ENCODE data around the gene SBF2.
"Not testable (repeated sequence)": the region's sequence is repeated elsewhere in the genome, so short reads cannot be mapped to it uniquely, and the experiment has no call there.

The SBF2 gene

DNA sequence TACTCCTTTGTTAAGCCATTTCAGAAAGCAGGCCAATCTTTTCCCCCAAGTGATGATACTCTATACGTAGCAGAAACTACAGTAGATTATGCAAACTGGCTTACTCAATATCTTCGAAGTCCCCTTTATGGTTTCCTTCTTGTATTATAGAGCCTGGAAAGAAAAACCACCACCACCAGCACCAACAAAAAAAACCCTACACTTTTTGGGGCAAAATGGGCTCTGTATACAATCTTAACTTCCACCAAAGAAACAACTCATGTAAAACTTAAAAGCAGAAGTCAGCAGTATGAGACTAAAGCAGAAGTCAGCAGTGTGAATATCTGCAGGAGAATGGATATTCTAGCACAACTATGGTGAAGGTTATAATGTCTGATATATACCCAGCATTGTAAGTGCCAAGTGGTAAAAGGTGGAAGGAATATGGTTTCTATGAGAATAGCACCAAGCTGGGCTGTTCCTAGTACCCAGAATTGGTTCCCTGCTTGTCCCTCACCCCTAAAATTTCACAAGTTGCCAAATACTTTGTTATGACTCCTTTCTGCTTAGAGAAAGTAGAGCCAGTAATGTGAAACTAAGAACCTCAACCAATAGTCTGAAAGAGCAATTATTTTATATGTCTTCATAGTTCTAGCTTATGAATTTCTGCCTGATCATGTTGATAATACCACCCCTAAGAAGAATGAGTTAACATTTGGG lies 252.1 kb downstream of the SBF2 start:
- peak overlapping the region; percentile 84 for H3K27ac ChIP-seq (replicated peaks)
- H3K4me3 ChIP-seq (replicated peaks; ENCODE audit: insufficient read depth, low read length), result no peak overlapping the region
- DNase-seq (ENCODE audit: low read depth in 1 of 2, low spot score in 1 of 2), result peak; percentile 17 to 65
- no peaks in the 10 kb centered on the region for H3K27me3 ChIP-seq (ENCODE audit: insufficient read depth, poor library complexity, severe bottlenecking)
- TF ChIP-seq POLR2AphosphoS5 (IDR thresholded peaks at IDR 0.05; ENCODE audit: low read depth) (no peak), SPI1 (IDR thresholded peaks at IDR 0.05; ENCODE audit: borderline replicate concordance, low read depth) (peak; percentile 98)

DNA sequence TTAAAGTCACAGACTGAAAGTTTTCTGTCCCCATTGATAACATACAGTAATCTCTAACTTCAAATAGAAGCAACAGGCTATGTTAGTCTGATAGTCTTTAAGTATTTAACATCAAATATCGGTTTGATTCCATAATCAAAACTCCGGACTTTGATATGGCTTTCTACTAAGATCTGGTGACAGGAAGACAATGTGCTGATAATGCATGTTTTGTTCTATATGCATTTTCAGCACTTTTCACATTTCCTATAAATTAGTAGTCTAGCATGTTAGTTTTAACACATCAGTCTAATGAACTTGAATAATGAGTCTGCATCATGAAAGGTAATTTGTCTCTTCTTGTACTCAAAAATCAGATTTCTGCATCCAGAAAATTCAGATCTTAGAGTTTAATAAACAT lies 252.7 kb downstream of the SBF2 start:
- no peaks in the 10 kb centered on the region for H3K27me3 ChIP-seq (ENCODE audit: insufficient read depth, poor library complexity, severe bottlenecking)
- TF ChIP-seq, protein P1, sequence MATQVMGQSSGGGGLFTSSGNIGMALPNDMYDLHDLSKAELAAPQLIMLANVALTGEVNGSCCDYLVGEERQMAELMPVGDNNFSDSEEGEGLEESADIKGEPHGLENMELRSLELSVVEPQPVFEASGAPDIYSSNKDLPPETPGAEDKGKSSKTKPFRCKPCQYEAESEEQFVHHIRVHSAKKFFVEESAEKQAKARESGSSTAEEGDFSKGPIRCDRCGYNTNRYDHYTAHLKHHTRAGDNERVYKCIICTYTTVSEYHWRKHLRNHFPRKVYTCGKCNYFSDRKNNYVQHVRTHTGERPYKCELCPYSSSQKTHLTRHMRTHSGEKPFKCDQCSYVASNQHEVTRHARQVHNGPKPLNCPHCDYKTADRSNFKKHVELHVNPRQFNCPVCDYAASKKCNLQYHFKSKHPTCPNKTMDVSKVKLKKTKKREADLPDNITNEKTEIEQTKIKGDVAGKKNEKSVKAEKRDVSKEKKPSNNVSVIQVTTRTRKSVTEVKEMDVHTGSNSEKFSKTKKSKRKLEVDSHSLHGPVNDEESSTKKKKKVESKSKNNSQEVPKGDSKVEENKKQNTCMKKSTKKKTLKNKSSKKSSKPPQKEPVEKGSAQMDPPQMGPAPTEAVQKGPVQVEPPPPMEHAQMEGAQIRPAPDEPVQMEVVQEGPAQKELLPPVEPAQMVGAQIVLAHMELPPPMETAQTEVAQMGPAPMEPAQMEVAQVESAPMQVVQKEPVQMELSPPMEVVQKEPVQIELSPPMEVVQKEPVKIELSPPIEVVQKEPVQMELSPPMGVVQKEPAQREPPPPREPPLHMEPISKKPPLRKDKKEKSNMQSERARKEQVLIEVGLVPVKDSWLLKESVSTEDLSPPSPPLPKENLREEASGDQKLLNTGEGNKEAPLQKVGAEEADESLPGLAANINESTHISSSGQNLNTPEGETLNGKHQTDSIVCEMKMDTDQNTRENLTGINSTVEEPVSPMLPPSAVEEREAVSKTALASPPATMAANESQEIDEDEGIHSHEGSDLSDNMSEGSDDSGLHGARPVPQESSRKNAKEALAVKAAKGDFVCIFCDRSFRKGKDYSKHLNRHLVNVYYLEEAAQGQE (IDR thresholded peaks at IDR 0.05; ENCODE audit: insufficient replicate concordance, low read depth), result no peak
- TF ChIP-seq POLR2AphosphoS5 (IDR thresholded peaks at IDR 0.05; ENCODE audit: low read depth) (no peak), CTCF (IDR thresholded peaks at IDR 0.05; ENCODE audit: insufficient read depth, low read length) (no peak)

DNA sequence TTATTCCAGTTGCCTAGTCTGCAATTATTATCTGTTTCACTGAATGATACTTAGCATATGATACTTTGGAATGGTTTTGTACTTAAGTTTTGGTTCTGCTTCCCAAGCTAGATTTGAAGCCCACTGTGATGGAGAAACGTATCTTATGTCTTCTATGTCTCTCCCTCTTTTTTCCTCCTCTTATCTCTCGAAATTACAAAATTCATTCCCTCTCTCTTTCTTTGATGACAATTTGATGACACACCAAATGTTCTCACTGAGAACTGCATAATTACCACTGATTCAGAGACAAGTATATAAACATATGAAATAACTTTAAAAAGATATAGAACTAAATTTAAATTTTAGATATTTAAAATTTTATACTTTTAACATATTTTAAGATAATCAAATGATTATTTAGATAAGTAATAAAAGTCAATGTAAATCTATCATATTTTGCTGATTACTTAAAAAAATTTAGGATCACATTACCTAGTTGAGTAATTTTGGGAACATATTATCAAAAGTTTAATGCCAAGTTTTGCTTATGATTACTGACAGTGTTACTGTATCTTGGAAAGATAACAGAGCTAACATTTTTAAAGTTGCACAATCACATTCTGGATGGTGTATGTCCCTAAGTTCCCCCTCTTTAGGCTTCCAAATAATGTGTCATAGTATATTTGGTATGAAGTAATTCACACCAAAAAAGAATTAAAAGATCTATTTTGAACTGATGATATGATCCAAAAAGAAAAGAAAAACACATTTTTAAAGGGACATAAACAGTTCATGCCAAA lies 255.3 kb downstream of the SBF2 start:
- H3K27me3 ChIP-seq (ENCODE audit: insufficient read depth, poor library complexity, severe bottlenecking), result no peaks in the 10 kb centered on the region
- TF ChIP-seq GABPA (IDR thresholded peaks at IDR 0.05; ENCODE audit: low read depth) (no peak), POLR2AphosphoS5 (IDR thresholded peaks at IDR 0.05; ENCODE audit: low read depth) (no peak), SPI1 (IDR thresholded peaks at IDR 0.05; ENCODE audit: borderline replicate concordance, low read depth) (no peak), CTCF (IDR thresholded peaks at IDR 0.05; ENCODE audit: insufficient read depth, low read length) (no peak)
- TF ChIP-seq, protein P1 (IDR thresholded peaks at IDR 0.05; ENCODE audit: insufficient replicate concordance, low read depth), result no peak
- H3K4me3 ChIP-seq (replicated peaks; ENCODE audit: insufficient read depth, low read length), result no peak overlapping the region
- no peak overlapping the region for H3K27ac ChIP-seq (replicated peaks)
- DNase-seq (ENCODE audit: low read depth in 1 of 2, low spot score in 1 of 2), result peak in 1 of 2 experiments; percentile 30

More for the DNA sequence above, 252.7 kb downstream of the SBF2 start:
- Histone ChIP-seq H3K4me3 (replicated peaks; ENCODE audit: insufficient read depth, low read length) (no peak overlapping the region), H3K27ac (replicated peaks) (peak overlapping the region; percentile 84)
- DNase-seq (ENCODE audit: low read depth in 1 of 2, low spot score in 1 of 2), result no peak

DNA sequence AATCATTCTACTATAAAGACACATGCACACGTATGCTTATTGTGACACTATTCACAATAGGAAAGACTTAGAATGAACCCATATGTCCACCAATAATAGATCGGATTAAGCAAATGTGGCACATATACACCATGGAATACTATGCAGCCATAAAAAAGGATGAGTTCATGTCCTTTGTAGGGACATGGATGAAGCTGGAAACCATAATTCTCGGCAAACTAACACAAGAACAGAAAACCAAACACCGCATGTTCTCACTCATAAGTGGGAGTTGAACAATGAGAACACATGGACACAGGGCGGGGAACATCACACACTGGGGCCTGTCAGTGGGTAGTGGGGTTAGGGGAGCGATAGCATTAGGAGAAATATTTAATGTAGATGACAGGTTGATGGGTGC lies 258.1 kb downstream of the SBF2 start:
- not testable (repeated sequence) for DNase-seq (ENCODE audit: low read depth in 1 of 2, low spot score in 1 of 2); H3K27ac ChIP-seq (replicated peaks); H3K4me3 ChIP-seq (replicated peaks; ENCODE audit: insufficient read depth, low read length); H3K27me3 ChIP-seq (ENCODE audit: insufficient read depth, poor library complexity, severe bottlenecking)
